H9 (cell line): ENCODE data around the gene SMCO1. TPM values are rescaled to one million over a fixed set of nuclear protein-coding genes. Genes with fewer than 3 reads are reported as not detected.

Experiments used
- DNase-seq: peaks from one replicate; pipeline ENCODE4 v3.0.0-alpha.2; 2017
- H2AFZ ChIP-seq: one replicate; pipeline ENCODE4 v1.6.1; 2013; ENCODE audit warnings: mild to moderate bottlenecking, low read length, control low read depth, moderate library complexity
- H2AK5ac ChIP-seq: 2 replicates; pipeline ENCODE4 v1.6.1; 2013; ENCODE audit warnings: low read length, control low read depth, mixed read lengths; ENCODE audit not compliant: insufficient read length
- H2BK120ac ChIP-seq: one replicate; pipeline ENCODE4 v1.6.1; 2013; ENCODE audit warnings: low read depth, mild to moderate bottlenecking, low read length, control low read depth, inconsistent platforms; ENCODE audit not compliant: poor library complexity, severe bottlenecking
- H2BK12ac ChIP-seq: 2 replicates; pipeline ENCODE4 v1.6.1; 2013; ENCODE audit warnings: low read length, control low read depth, mixed read lengths, low read depth; ENCODE audit not compliant: insufficient read length
- H2BK15ac ChIP-seq: 2 replicates; pipeline ENCODE4 v1.6.1; 2013; ENCODE audit warnings: low read depth, low read length, control low read depth
- H2BK20ac ChIP-seq: one replicate; pipeline ENCODE4 v1.6.1; 2013; ENCODE audit warnings: low read depth, mild to moderate bottlenecking, low read length, control low read depth, inconsistent platforms; ENCODE audit not compliant: poor library complexity, severe bottlenecking
- H2BK5ac ChIP-seq: 2 replicates; pipeline ENCODE4 v1.6.1; 2013; ENCODE audit warnings: low read length, control low read depth, mixed read lengths; ENCODE audit not compliant: insufficient read length
- H3K14ac ChIP-seq: 2 replicates; pipeline ENCODE4 v1.6.1; 2013; ENCODE audit warnings: low read length, control low read depth; ENCODE audit not compliant: insufficient read depth
- H3K18ac ChIP-seq: 2 replicates; pipeline ENCODE4 v1.6.1; 2013; ENCODE audit warnings: low read depth, mild to moderate bottlenecking, mixed read lengths, low read length, control low read depth; ENCODE audit not compliant: insufficient read length
- H3K23ac ChIP-seq: 2 replicates; pipeline ENCODE4 v1.6.1; 2013; ENCODE audit warnings: low read length, control low read depth, mixed read lengths, low read depth; ENCODE audit not compliant: insufficient read length
- H3K23me2 ChIP-seq: 2 replicates; pipeline ENCODE4 v1.6.1; 2013; ENCODE audit warnings: low read depth, mild to moderate bottlenecking, mixed read lengths, low read length, control low read depth; ENCODE audit not compliant: insufficient read length, poor library complexity, severe bottlenecking
- H3K27ac ChIP-seq: 2 replicates; pipeline ENCODE4 v1.5.1; 2013; ENCODE audit warnings: low read length, control low read depth, mixed read lengths, low read depth; ENCODE audit not compliant: insufficient read length
- H3K27me3 ChIP-seq: 2 replicates; pipeline ENCODE4 v1.6.1; 2013; ENCODE audit warnings: low read length, control low read depth, inconsistent platforms; ENCODE audit not compliant: insufficient read depth
- H3K4ac ChIP-seq: 2 replicates; pipeline ENCODE4 v1.6.1; 2013; ENCODE audit warnings: low read depth, mild to moderate bottlenecking, control low read depth, inconsistent platforms, low read length, moderate library complexity
- H3K4me1 ChIP-seq: 2 replicates; pipeline ENCODE4 v1.6.1; 2013; ENCODE audit warnings: low read length, control low read depth, inconsistent platforms; ENCODE audit not compliant: insufficient read depth
- H3K4me2 ChIP-seq: 2 replicates; pipeline ENCODE4 v1.6.1; 2013; ENCODE audit warnings: low read length, control low read depth, mixed read lengths; ENCODE audit not compliant: insufficient read length, insufficient read depth
- H3K56ac ChIP-seq: 2 replicates; pipeline ENCODE4 v1.6.1; 2013; ENCODE audit warnings: low read depth, mild to moderate bottlenecking, mixed read lengths, low read length, control low read depth; ENCODE audit not compliant: insufficient read length
- H3K79me1 ChIP-seq: 2 replicates; pipeline ENCODE4 v1.6.1; 2013; ENCODE audit warnings: low read depth, mild to moderate bottlenecking, moderate library complexity, low read length, control low read depth, inconsistent platforms; ENCODE audit not compliant: insufficient read depth, poor library complexity, severe bottlenecking
- H3K79me2 ChIP-seq: 2 replicates; pipeline ENCODE4 v1.6.1; 2013; ENCODE audit warnings: low read length, control low read depth, inconsistent platforms; ENCODE audit not compliant: insufficient read depth
- H3K9ac ChIP-seq: 2 replicates; pipeline ENCODE4 v1.6.1; 2013; ENCODE audit warnings: low read length, control low read depth, mixed read lengths; ENCODE audit not compliant: insufficient read length; ENCODE audit errors: extremely low read depth
- H3K9me3 ChIP-seq: one replicate; pipeline ENCODE4 v1.6.1; 2013; ENCODE audit warnings: low read depth, low read length, inconsistent platforms; ENCODE audit not compliant: control insufficient read depth
- H3T11ph ChIP-seq: one replicate; pipeline ENCODE4 v1.6.1; 2013; ENCODE audit warnings: mild to moderate bottlenecking, low read length, control low read depth, inconsistent platforms
- H4K20me1 ChIP-seq: one replicate; pipeline ENCODE4 v1.6.1; 2013; ENCODE audit not compliant: control insufficient read depth, insufficient read length, insufficient read depth
- H4K5ac ChIP-seq: 2 replicates; pipeline ENCODE4 v1.6.1; 2013; ENCODE audit warnings: low read depth, mild to moderate bottlenecking, mixed read lengths, low read length, control low read depth; ENCODE audit not compliant: insufficient read length
- H4K8ac ChIP-seq: replicated peaks from 2 replicates; pipeline ENCODE4 v1.6.1; 2013; ENCODE audit warnings: low read length, control low read depth, mixed read lengths, low read depth; ENCODE audit not compliant: insufficient read length
- H4K91ac ChIP-seq: 2 replicates; pipeline ENCODE4 v1.6.1; 2013; ENCODE audit warnings: low read depth, mild to moderate bottlenecking, moderate library complexity, mixed read lengths, low read length, control low read depth; ENCODE audit not compliant: insufficient read length
- H3K27ac Mint-ChIP-seq, 3 experiments: 2 replicates in 2 of 3; 3 replicates in 1 of 3; pipeline ENCODE4 v1.8.0; 2020 to 2021; ENCODE audit warnings: mixed read lengths in 3 of 3, mild to moderate bottlenecking in 1 of 3, moderate library complexity in 1 of 3
- H3K27me3 Mint-ChIP-seq: 2 replicates; pipeline ENCODE4 v1.8.0; 2021; ENCODE audit warnings: low read depth, mild to moderate bottlenecking, moderate library complexity, mixed read lengths
- H3K36me3 Mint-ChIP-seq, 3 experiments: 2 replicates in 2 of 3; 3 replicates in 1 of 3; pipeline ENCODE4 v1.8.0; 2020 to 2021; ENCODE audit warnings: low read depth in 3 of 3, mixed read lengths in 3 of 3; ENCODE audit not compliant: insufficient read depth in 1 of 3
- H3K4me1 Mint-ChIP-seq, 2 experiments: 2 replicates each; pipeline ENCODE4 v1.8.0; 2020; ENCODE audit warnings: mixed read lengths in 2 of 2
- H3K4me3 Mint-ChIP-seq, 2 experiments: 2 replicates in 1 of 2; 3 replicates in 1 of 2; pipeline ENCODE4 v1.8.0; 2020 to 2021; ENCODE audit warnings: mild to moderate bottlenecking in 2 of 2, mixed read lengths in 2 of 2, moderate library complexity in 1 of 2
- H3K9me3 Mint-ChIP-seq, 2 experiments: 2 replicates in 1 of 2; 3 replicates in 1 of 2; pipeline ENCODE4 v1.8.0; 2020; ENCODE audit warnings: mild to moderate bottlenecking in 2 of 2, mixed read lengths in 2 of 2, moderate library complexity in 1 of 2
- CTCF ChIP-seq: fragments of 200-600 bp; sonication (generic); conservative IDR thresholded peaks from 3 replicates; pipeline ENCODE4 v1.8.0; 2021; ENCODE audit warnings: antibody characterized with exemption, mild to moderate bottlenecking
- WGBS: extraction: QIAGEN DNeasy Blood & Tissue Kit; methylation state at CpG from one replicate; pipeline ENCODE4 v1.1.7; 2013; ENCODE audit warnings: missing lambda C conversion rate, low lambda C conversion rate, mixed read lengths; ENCODE audit not compliant: insufficient read length; ENCODE audit errors: extremely low coverage; 5-methylcytosine and 5-hydroxymethylcytosine counted together
- total RNA-seq: library from RNA; stranded (reverse); gene quantifications from 2 replicates; pipeline ENCODE4 v1.2.1, GENCODE V29; 2021

SMCO1 gene
- total RNA-seq, 1 experiment from 2014 or later: not detected

DNA sequence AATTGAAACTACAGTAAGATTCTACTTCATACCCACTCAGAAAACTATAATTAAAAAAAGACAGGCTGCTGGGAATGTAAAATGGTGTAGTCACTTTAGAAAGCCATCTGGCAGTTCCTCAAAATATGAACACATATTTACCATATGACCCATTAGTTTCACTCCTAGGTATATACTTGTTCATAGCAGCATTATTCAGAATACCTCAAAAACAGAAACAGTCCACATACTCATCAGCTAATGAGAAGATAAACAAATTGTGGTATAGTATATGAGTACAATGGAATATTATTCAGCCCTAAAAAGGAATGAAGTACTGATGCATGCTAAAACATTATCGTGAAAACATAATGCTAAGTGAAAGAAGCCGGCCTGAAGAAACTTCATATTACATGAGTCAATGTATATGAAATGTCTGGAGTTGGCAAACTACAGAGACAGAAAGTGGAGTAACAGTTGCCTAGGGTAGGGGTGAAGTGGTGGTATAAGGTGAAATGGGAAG lies 29.4 kb upstream of the SMCO1 start:
- H2BK20ac ChIP-seq: no peak overlapping the region
- no peak overlapping the region for H3K27ac Mint-ChIP-seq
- no peak overlapping the region for H3K9ac ChIP-seq
- H2BK12ac ChIP-seq: no peak overlapping the region
- H2BK5ac ChIP-seq: no peak overlapping the region
- no peaks in the 10 kb centered on the region for H3K79me2 ChIP-seq
- no peak overlapping the region for H4K8ac ChIP-seq
- peaks cover 7 to 14% (median 8%) of the 10 kb centered on the region in 3 experiments for H3K36me3 Mint-ChIP-seq
- no peaks in the 10 kb centered on the region for H3K4me1 Mint-ChIP-seq
- no CpG with 5 or more reads among the region's 2 CpGs for WGBS
- no peak overlapping the region for H4K5ac ChIP-seq
- H4K20me1 ChIP-seq: no peaks in the 10 kb centered on the region
- H3K56ac ChIP-seq: no peak overlapping the region
- no peaks in the 10 kb centered on the region for H3K23me2 ChIP-seq
- no peak overlapping the region for H3K4me2 ChIP-seq
- no peak overlapping the region for H3K4ac ChIP-seq
- H3K27ac ChIP-seq: no peak overlapping the region
- no peak overlapping the region for H3T11ph ChIP-seq
- no peak overlapping the region for H2BK15ac ChIP-seq
- no peak overlapping the region for H3K4me3 Mint-ChIP-seq
- no peak overlapping the region for H3K18ac ChIP-seq
- H3K27me3 ChIP-seq: no peaks in the 10 kb centered on the region
- H4K91ac ChIP-seq: no peak overlapping the region
- H3K23ac ChIP-seq: no peak overlapping the region
- no peak overlapping the region for H2AFZ ChIP-seq
- no peak for DNase-seq
- peaks cover 2% of the 10 kb centered on the region; the same call in 1 of the 2 replicates for H3K27me3 Mint-ChIP-seq
- no peaks in the 10 kb centered on the region for H3K9me3 ChIP-seq
- no peaks in the 10 kb centered on the region for H3K4me1 ChIP-seq
- no peak overlapping the region for H2AK5ac ChIP-seq
- H3K14ac ChIP-seq: no peak overlapping the region
- no peak overlapping the region for H2BK120ac ChIP-seq
- no peaks in the 10 kb centered on the region for H3K79me1 ChIP-seq
- no peak for TF ChIP-seq CTCF
- H3K9me3 Mint-ChIP-seq: peaks cover 31 to 35% of the 10 kb centered on the region in 2 experiments
